Mucosa of descending colon (tissue), 3 donors: ENCODE measurements around the gene MICU1. TPM values are rescaled to one million over a fixed set of nuclear protein-coding genes. Genes with fewer than 3 reads are reported as not detected.

ENCODE experiments used
- ATAC-seq: fragments of 200-7000 bp; cut with Tn5 transposase; one replicate; pipeline ENCODE4 v1.9.1; 2020; ENCODE audit warnings: mild to moderate bottlenecking, moderate library complexity
- DNase-seq, 3 donors: peaks; one replicate each; pipeline ENCODE4 v3.0.0-alpha.2; 2020
- H3K36me3 ChIP-seq: fragments of 200-600 bp; one replicate; pipeline ENCODE4 v1.8.0; 2021; ENCODE audit warnings: low read depth, mild to moderate bottlenecking
- H3K4me1 ChIP-seq: fragments of 200-600 bp; one replicate; pipeline ENCODE4 v1.8.0; 2021; ENCODE audit warnings: low read depth, mild to moderate bottlenecking
- H3K4me3 ChIP-seq: fragments of 200-600 bp; one replicate; pipeline ENCODE4 v1.8.0; 2021; ENCODE audit warnings: mild to moderate bottlenecking
- H3K9me3 ChIP-seq: fragments of 200-600 bp; one replicate; pipeline ENCODE4 v1.8.0; 2021; ENCODE audit warnings: mild to moderate bottlenecking
- CTCF ChIP-seq: fragments of 200-600 bp; IDR thresholded peaks from one replicate; pipeline ENCODE4 v1.8.0; 2022; ENCODE audit warnings: antibody characterized with exemption, mild to moderate bottlenecking
- intact Hi-C, 2 donors: fragments of 100-400 bp; cut with DNase I in 1 of 2; cut with micrococcal nuclease in 1 of 2; formaldehyde crosslinking; loops; one replicate each; pipeline versions ENCODE4 v1.11.0 to v1.11.1; 2022; cut with DNase I, micrococcal nuclease
- total RNA-seq, 3 donors: library from RNA; stranded (reverse); fragmentation: NEBNext Ultra II Directional in 2 of 3; extraction: Animal tissue kit (Norgen Biotek cat#: 25700) in 2 of 3; gene quantifications; one replicate each; pipeline versions ENCODE4 v1.2.1 to v1.2.4, GENCODE V29; 2021 to 2023
- donor health status: DM: no; HTN: no; CAD: no; lungs with moderate emphysema.
- donor health status: DM: no; HTN: no; CAD: no.
- donor health status: DM: no; HTN: yes; CAD: no.

MICU1 gene
- total RNA-seq, 3 donors from 2014 or later, result 38.6 to 45.3 (median 45.0) TPM

- intact Hi-C loops, result no loop called here
- Histone ChIP-seq H3K4me1 (no peaks in the 10 kb centered on the region), H3K4me3 (no peak overlapping the region), H3K36me3 (no peaks in the 10 kb centered on the region), H3K9me3 (no peaks in the 10 kb centered on the region)
- ATAC-seq (no peak), DNase-seq (no peak)
- no peak for TF ChIP-seq CTCF
These were observed 30.4 kb downstream of the MICU1 start for GRCh38 chr10:72595436-72595835.

- DNase-seq (no peak), ATAC-seq (peak; percentile 22)
- Histone ChIP-seq H3K4me3 (no peak overlapping the region), H3K4me1 (no peaks in the 10 kb centered on the region), H3K9me3 (no peaks in the 10 kb centered on the region), H3K36me3 (no peaks in the 10 kb centered on the region)
- intact Hi-C loops, result no loop called here
- no peak for TF ChIP-seq CTCF
These were observed 31.9 kb downstream of the MICU1 start for GRCh38 chr10:72593963-72594362.

GRCh38 chr10:72588266-72588665 is 37.6 kb downstream of the MICU1 start:
- intact Hi-C loops, result no loop called here
- ATAC-seq, result no peak

GRCh38 chr10:72587568-72587967 is 38.3 kb downstream of the MICU1 start:
- no peak for TF ChIP-seq CTCF
- intact Hi-C loops, result no loop called here
- DNase-seq, result no peak
- Histone ChIP-seq H3K36me3 (no peaks in the 10 kb centered on the region), H3K9me3 (no peaks in the 10 kb centered on the region), H3K4me3 (no peak overlapping the region), H3K4me1 (no peaks in the 10 kb centered on the region)
- no peak for ATAC-seq

More at GRCh38 chr10:72588266-72588665, 37.6 kb downstream of the MICU1 start:
- H3K4me3 ChIP-seq, result no peak overlapping the region
- no peaks in the 10 kb centered on the region for H3K4me1 ChIP-seq
- TF ChIP-seq CTCF, result no peak
- no peaks in the 10 kb centered on the region for H3K36me3 ChIP-seq
- no peak for DNase-seq
- no peaks in the 10 kb centered on the region for H3K9me3 ChIP-seq

- Histone ChIP-seq H3K36me3 (no peaks in the 10 kb centered on the region), H3K4me1 (no peaks in the 10 kb centered on the region), H3K4me3 (no peak overlapping the region), H3K9me3 (no peaks in the 10 kb centered on the region)
- ATAC-seq, result no peak
- no peak for DNase-seq
- intact Hi-C loops, result no loop called here
- TF ChIP-seq CTCF, result no peak
These were observed 51.2 kb downstream of the MICU1 start for GRCh38 chr10:72574636-72575035.

- intact Hi-C loops, result no loop called here
- Histone ChIP-seq H3K4me1 (no peaks in the 10 kb centered on the region), H3K36me3 (no peaks in the 10 kb centered on the region), H3K9me3 (no peaks in the 10 kb centered on the region), H3K4me3 (no peak overlapping the region)
- ATAC-seq (no peak), DNase-seq (no peak)
- no peak for TF ChIP-seq CTCF
These were observed 52.8 kb downstream of the MICU1 start for GRCh38 chr10:72573079-72573478.
